Left ventricle myocardium inferior (tissue), 1 donor: ENCODE results near the gene C19orf67. TPM values are rescaled to one million over a fixed set of nuclear protein-coding genes. Genes with fewer than 3 reads are reported as not detected.

Experiments used
- DNase-seq: peaks from one replicate; pipeline ENCODE4 v3.0.0-alpha.2; 2020
- H3K27ac ChIP-seq: fragments of 200-600 bp; replicated peaks from 2 replicates; pipeline ENCODE4 v1.8.0; 2021
- H3K27me3 ChIP-seq: fragments of 200-600 bp; 2 replicates; pipeline ENCODE4 v1.8.0; 2021; ENCODE audit warnings: low read depth
- H3K36me3 ChIP-seq: fragments of 200-600 bp; 2 replicates; pipeline ENCODE4 v1.8.0; 2021
- H3K4me1 ChIP-seq: fragments of 200-600 bp; 2 replicates; pipeline ENCODE4 v1.8.0; 2021
- H3K4me3 ChIP-seq: fragments of 200-600 bp; 2 replicates; pipeline ENCODE4 v1.8.0; 2021; ENCODE audit warnings: mild to moderate bottlenecking, moderate library complexity
- H3K9me3 ChIP-seq: fragments of 200-600 bp; replicated peaks from 2 replicates; pipeline ENCODE4 v1.8.0; 2021
- CTCF ChIP-seq: fragments of 200-600 bp; IDR thresholded peaks from 2 replicates; pipeline ENCODE4 v1.8.0; 2021; ENCODE audit warnings: antibody characterized with exemption, mild to moderate bottlenecking, borderline replicate concordance
- intact Hi-C: fragments of 100-400 bp; cut with micrococcal nuclease; formaldehyde crosslinking; loops from one replicate; pipeline ENCODE4 v1.11.0; 2022
- total RNA-seq: library from RNA; stranded (reverse); fragmentation: NEBNext Ultra II Directional; extraction: Animal tissue kit (Norgen Biotek cat#: 25700); gene quantifications from one replicate; pipeline ENCODE4 v1.2.1, GENCODE V29; 2021
- donor health status: DM: no; HTN: yes; CAD: no; lungs with severe emphysema.

The C19orf67 gene
- total RNA-seq, 1 donor from 2014 or later = not detected

GRCh38 chr19:14113762-14114414 is 28.3 kb upstream of the C19orf67 start:
- no peaks in the 10 kb centered on the region for H3K9me3 ChIP-seq
- intact Hi-C loops = no loop called here
- TF ChIP-seq CTCF = peak; percentile 33
- H3K36me3 ChIP-seq = no peaks in the 10 kb centered on the region
- DNase-seq = peak; percentile 42
- H3K27me3 ChIP-seq = no peaks in the 10 kb centered on the region
- peaks cover 85% of the 10 kb centered on the region for H3K4me1 ChIP-seq
- H3K4me3 ChIP-seq = peak overlapping the region; percentile 95
- peak overlapping the region; percentile 100 for H3K27ac ChIP-seq

- Histone ChIP-seq H3K4me1 (peaks cover 86% of the 10 kb centered on the region), H3K36me3 (no peaks in the 10 kb centered on the region), H3K9me3 (no peaks in the 10 kb centered on the region), H3K4me3 (peak overlapping the region; percentile 60), H3K27ac (peak overlapping the region; percentile 100), H3K27me3 (no peaks in the 10 kb centered on the region)
- intact Hi-C loops = no loop called here
- no peak for TF ChIP-seq CTCF
- DNase-seq = peak; percentile 64
Measured at GRCh38 chr19:14112809-14113385, 27.3 kb upstream of the C19orf67 start.

GRCh38 chr19:14112051-14112808 is 26.6 kb upstream of the C19orf67 start:
- Histone ChIP-seq H3K4me1 (peaks cover 92% of the 10 kb centered on the region), H3K4me3 (peak overlapping the region; percentile 60), H3K36me3 (no peaks in the 10 kb centered on the region), H3K9me3 (no peaks in the 10 kb centered on the region), H3K27ac (peak overlapping the region; percentile 100), H3K27me3 (no peaks in the 10 kb centered on the region)
- intact Hi-C loops = no loop called here
- peak; percentile 44 for DNase-seq
- no peak for TF ChIP-seq CTCF

- peak overlapping the region; percentile 60 for H3K4me3 ChIP-seq
- no peak for DNase-seq
- peak overlapping the region; percentile 100 for H3K27ac ChIP-seq
- TF ChIP-seq CTCF = no peak
- H3K4me1 ChIP-seq = peaks cover 92% of the 10 kb centered on the region
- H3K27me3 ChIP-seq = no peaks in the 10 kb centered on the region
- no peaks in the 10 kb centered on the region for H3K9me3 ChIP-seq
- intact Hi-C loops = no loop called here
- H3K36me3 ChIP-seq = peaks cover 3% of the 10 kb centered on the region
Measured at GRCh38 chr19:14111486-14111885, 25.9 kb upstream of the C19orf67 start.

GRCh38 chr19:14110650-14111049 is 25.1 kb upstream of the C19orf67 start:
- no peak overlapping the region for H3K4me3 ChIP-seq
- DNase-seq = no peak
- H3K36me3 ChIP-seq = peaks cover 11% of the 10 kb centered on the region
- no peak for TF ChIP-seq CTCF
- peak overlapping the region; percentile 100 for H3K27ac ChIP-seq
- no peaks in the 10 kb centered on the region for H3K27me3 ChIP-seq
- peaks cover 84% of the 10 kb centered on the region for H3K4me1 ChIP-seq
- intact Hi-C loops = no loop called here
- no peaks in the 10 kb centered on the region for H3K9me3 ChIP-seq
